Kidney (tissue), 14 donors: ENCODE data around the gene TIAM2. TPM values are rescaled to one million over a fixed set of nuclear protein-coding genes. Genes with fewer than 3 reads are reported as not detected.
"Not testable (repeated sequence)": the region's sequence is repeated elsewhere in the genome, so short reads cannot be mapped to it uniquely, and the experiment has no call there.

Experiments used
- DNase-seq, 5 donors: peaks; one replicate each; pipeline ENCODE4 v3.0.0-alpha.2; 2013 to 2020
- FAIRE-seq: peaks from 2 replicates; lab custom pipeline; 2012; peaks lifted over from hg19 to GRCh38; lab: Jason Lieb, UNC
- H3K27ac ChIP-seq, 2 donors: one replicate each; pipeline ENCODE4 v1.7.0; 2013; ENCODE audit warnings: low read depth in 2 of 2, low read length in 2 of 2, inconsistent platforms in 1 of 2
- H3K27me3 ChIP-seq: one replicate; pipeline ENCODE4 v1.7.1; 2013; ENCODE audit warnings: low read length, inconsistent platforms; ENCODE audit not compliant: control insufficient read depth, insufficient read depth
- H3K36me3 ChIP-seq, 3 donors: one replicate each; pipeline versions ENCODE4 v1.7.0 to v1.7.1; 2013; ENCODE audit warnings: low read length in 3 of 3, control low read depth in 1 of 3, inconsistent platforms in 1 of 3; ENCODE audit not compliant: insufficient read depth in 3 of 3, control insufficient read depth in 2 of 3
- H3K4me1 ChIP-seq, 3 donors: one replicate each; pipeline versions ENCODE4 v1.7.0 to v1.7.1; 2013; ENCODE audit warnings: low read length in 3 of 3, inconsistent platforms in 1 of 3, low read depth in 1 of 3; ENCODE audit not compliant: control insufficient read depth in 2 of 3, insufficient read depth in 2 of 3
- H3K4me3 ChIP-seq, 3 donors: one replicate each; pipeline versions ENCODE4 v1.7.0 to v1.8.1; 2013; ENCODE audit warnings: low read length in 3 of 3, control low read depth in 1 of 3, inconsistent platforms in 1 of 3
- H3K9ac ChIP-seq, 3 donors: one replicate each; pipeline versions ENCODE4 v1.7.0 to v1.7.1; 2013; ENCODE audit warnings: low read length in 3 of 3, control low read depth in 1 of 3, inconsistent platforms in 1 of 3
- H3K9me3 ChIP-seq, 3 donors: one replicate each; pipeline versions ENCODE4 v1.7.0 to v1.7.1; 2013; ENCODE audit warnings: low read length in 3 of 3, control low read depth in 1 of 3, inconsistent platforms in 1 of 3; ENCODE audit not compliant: control insufficient read depth in 2 of 3, insufficient read depth in 1 of 3
- intact Hi-C: fragments of 100-400 bp; cut with DNase I; formaldehyde crosslinking; loops from one replicate; pipeline ENCODE4 v1.11.1; 2022
- polyA plus RNA-seq: library from polyadenylated mRNA; stranded (reverse); fragments of 350-450 nt; fragmentation: Illumina TruSeq; extraction: RNeasy Lipid Tissue Mini Kit (QIAGEN cat#74804); gene quantifications from one replicate; pipeline ENCODE4 v1.2.3, GENCODE V29; 2014; ENCODE audit warnings: low read depth, low replicate concordance; ENCODE audit not compliant: insufficient read depth
- total RNA-seq: library from RNA; stranded (reverse); fragmentation: NEBNext Ultra II Directional; extraction: Animal tissue kit (Norgen Biotek cat#: 25700); gene quantifications from one replicate; pipeline ENCODE4 v1.2.1, GENCODE V29; 2021
- TF ChIP-seq, protein P1 (sequence below): IDR thresholded peaks from 3 replicates; pipeline ENCODE4 v1.5.1; 2012; ENCODE audit warnings: mild to moderate bottlenecking, moderate library complexity, borderline replicate concordance; ENCODE audit not compliant: insufficient read depth; ENCODE audit errors: extremely low read depth
- donor health status: control.
- donor health status: control.
- donor health status: control.
- donor health status: control.
- donor health status: control.
- donor health status: DM: yes; HTN: yes; CAD: no.
- donor health status: Normal renal cell carcinoma (clear cell type).

The TIAM2 gene
- total and polyA plus RNA-seq, 2 donors from 2014 or later: 6.8 to 7.6 TPM

DNA sequence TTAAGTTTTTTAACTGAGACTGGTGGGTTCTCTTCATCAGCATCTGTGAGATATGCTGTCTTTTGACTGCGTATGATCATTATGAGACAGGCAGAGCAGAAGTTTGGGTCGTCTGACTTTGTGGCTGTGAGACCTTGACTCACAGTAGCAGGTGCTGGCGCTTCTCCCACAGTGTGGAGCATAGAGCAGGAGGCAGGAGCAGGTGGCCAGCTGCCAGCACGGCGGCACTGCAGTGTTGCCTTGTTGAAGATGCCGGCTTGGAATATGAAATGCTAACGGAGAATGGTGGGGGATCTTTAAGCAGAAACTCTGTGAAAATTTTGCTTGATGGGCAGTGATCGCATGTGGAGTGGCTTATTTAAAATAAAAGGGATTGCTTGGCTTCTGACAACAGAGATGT lies 105.0 kb downstream of the TIAM2 start:
- intact Hi-C loops: no loop called here
- TF ChIP-seq, protein P1, sequence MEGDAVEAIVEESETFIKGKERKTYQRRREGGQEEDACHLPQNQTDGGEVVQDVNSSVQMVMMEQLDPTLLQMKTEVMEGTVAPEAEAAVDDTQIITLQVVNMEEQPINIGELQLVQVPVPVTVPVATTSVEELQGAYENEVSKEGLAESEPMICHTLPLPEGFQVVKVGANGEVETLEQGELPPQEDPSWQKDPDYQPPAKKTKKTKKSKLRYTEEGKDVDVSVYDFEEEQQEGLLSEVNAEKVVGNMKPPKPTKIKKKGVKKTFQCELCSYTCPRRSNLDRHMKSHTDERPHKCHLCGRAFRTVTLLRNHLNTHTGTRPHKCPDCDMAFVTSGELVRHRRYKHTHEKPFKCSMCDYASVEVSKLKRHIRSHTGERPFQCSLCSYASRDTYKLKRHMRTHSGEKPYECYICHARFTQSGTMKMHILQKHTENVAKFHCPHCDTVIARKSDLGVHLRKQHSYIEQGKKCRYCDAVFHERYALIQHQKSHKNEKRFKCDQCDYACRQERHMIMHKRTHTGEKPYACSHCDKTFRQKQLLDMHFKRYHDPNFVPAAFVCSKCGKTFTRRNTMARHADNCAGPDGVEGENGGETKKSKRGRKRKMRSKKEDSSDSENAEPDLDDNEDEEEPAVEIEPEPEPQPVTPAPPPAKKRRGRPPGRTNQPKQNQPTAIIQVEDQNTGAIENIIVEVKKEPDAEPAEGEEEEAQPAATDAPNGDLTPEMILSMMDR: no peak
- Histone ChIP-seq H3K36me3 (no peaks in the 10 kb centered on the region), H3K27ac (no peak overlapping the region), H3K9me3 (peaks cover 0 to 4% (median 0%) of the 10 kb centered on the region in 3 donors), H3K9ac (no peak overlapping the region), H3K27me3 (no peaks in the 10 kb centered on the region), H3K4me1 (no peaks in the 10 kb centered on the region), H3K4me3 (no peak overlapping the region)
- DNase-seq (no peak), FAIRE-seq (no peak)

DNA sequence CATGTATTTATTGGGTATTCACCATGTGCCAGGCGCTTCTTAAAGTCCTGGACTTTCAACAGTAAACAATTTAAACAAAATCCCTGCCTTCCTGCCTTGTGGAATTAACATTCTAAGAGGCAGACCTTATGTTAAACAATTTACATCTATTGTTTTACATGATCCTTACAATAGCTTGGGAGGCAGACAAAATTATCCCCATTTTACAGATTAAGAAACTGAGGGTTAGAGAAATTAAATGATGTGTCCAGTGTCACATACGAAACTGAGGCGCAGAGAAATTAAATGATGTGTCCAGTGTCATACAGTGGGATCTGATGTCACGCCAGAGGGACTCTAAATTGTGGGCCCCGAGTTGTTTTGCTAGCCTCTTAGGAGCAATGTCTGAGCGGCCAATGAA lies 105.5 kb downstream of the TIAM2 start:
- Histone ChIP-seq H3K4me1 (no peaks in the 10 kb centered on the region), H3K27ac (no peak overlapping the region), H3K9me3 (peaks cover 0 to 4% (median 0%) of the 10 kb centered on the region in 3 donors), H3K9ac (no peak overlapping the region), H3K4me3 (no peak overlapping the region), H3K36me3 (no peaks in the 10 kb centered on the region), H3K27me3 (no peaks in the 10 kb centered on the region)
- intact Hi-C loops: no loop called here
- TF ChIP-seq, protein P1: no peak
- FAIRE-seq: no peak
- DNase-seq: no peak

DNA sequence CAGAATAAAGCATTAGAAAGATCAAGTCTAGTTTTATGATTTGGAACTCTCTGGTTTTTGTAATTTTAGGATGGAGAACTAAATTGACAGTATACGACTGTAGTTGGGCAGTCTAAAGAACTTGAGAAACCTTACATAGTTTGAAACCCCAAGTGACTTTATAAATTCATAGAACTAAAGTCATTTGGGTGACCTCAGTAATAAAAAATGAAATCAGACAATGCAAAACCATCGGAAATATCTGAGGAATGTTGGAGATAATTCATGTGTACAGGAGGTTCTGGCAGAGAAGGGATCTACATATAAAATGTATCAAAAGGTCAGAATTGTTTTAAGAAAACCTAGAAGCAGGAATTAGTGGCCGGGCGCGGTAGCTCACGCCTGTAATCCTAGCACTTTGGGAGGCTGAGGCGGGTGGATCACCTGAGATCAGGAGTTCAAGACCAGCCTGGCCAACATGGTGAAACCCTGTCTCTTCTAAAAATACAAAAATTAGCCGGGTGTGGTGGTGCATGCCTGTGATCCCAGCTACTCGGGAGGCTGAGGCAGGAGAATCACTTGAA lies 108.0 kb downstream of the TIAM2 start:
- H3K9ac ChIP-seq, H3K27ac ChIP-seq, DNase-seq, H3K4me1 ChIP-seq, H3K9me3 ChIP-seq, H3K4me3 ChIP-seq, H3K27me3 ChIP-seq, intact Hi-C loops, FAIRE-seq, H3K36me3 ChIP-seq: not testable (repeated sequence)

DNA sequence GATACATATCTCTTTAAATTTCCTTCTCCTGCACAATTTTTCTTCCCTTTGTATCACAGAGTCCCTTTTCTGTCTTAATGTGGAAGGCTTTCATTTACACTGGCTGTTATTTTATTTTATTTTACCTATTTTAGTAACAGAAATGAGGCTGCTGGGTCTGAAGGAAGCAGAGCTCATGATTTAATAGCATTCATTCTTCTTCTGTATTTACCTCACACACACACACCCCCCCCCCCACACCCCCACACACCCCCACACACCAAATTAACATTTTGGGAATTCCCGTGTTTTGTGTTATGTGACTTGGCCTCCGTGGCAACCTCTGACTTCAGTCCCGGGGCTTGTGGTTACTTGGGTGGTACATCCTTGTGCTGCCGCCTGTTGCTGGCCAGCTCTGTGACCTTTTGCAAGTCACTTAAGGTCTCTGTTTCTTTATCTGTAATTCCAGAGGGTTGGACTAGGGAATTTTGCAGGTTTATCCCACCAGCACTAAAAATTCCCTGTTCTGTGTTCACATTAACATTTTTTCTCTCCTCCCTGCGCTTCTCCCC lies 108.8 kb downstream of the TIAM2 start:
- TF ChIP-seq, protein P1: no peak
- intact Hi-C loops: no loop called here
- no peak for FAIRE-seq
- Histone ChIP-seq H3K36me3 (no peaks in the 10 kb centered on the region), H3K27ac (no peak overlapping the region), H3K4me1 (no peaks in the 10 kb centered on the region), H3K9ac (no peak overlapping the region), H3K4me3 (no peak overlapping the region), H3K27me3 (no peaks in the 10 kb centered on the region), H3K9me3 (no peaks in the 10 kb centered on the region)
- DNase-seq: peak in 1 of 5 donors; percentile 14
